ENCODE measurements around the gene CTBP2. TPM values are rescaled to one million over a fixed set of nuclear protein-coding genes. Genes with fewer than 3 reads are reported as not detected.

CTBP2 gene
- total RNA-seq, 3 donors from 2014 or later (not counting 1 experiment from before 2014, with no cell fraction given), result 120 to 179 (median 124) TPM

GRCh38 chr10:124987788-124988187 is 172.6 kb downstream of the CTBP2 start:
- Mint-ChIP-seq H3K4me1 (peaks cover 19 to 22% of the 10 kb centered on the region in 2 donors), H3K4me3 (no peak overlapping the region), H3K36me3 (peaks cover 13% of the 10 kb centered on the region), H3K27me3 (ENCODE audit: low read depth in 2 of 2) (no peaks in the 10 kb centered on the region), H3K9me3 (no peaks in the 10 kb centered on the region), H3K27ac (peak overlapping the region; percentile 9 to 17)
- peaks cover 79% of the 10 kb centered on the region for H3K36me3 ChIP-seq (ENCODE audit: control insufficient read depth, insufficient read depth, low read length)
- H3K9me3 ChIP-seq (ENCODE audit: control insufficient read depth, insufficient read depth, low read length), result no peaks in the 10 kb centered on the region
- WGBS (ENCODE audit: insufficient coverage), result 100% methylated on average over 1 of the region's 1 CpG
- no peaks in the 10 kb centered on the region for H3K27me3 ChIP-seq (ENCODE audit: control insufficient read depth, insufficient read depth, low read length)
- ATAC-seq (no peak), DNase-seq (no peak)
- no peak overlapping the region for H3K27ac ChIP-seq (ENCODE audit: low read length)
- no peak overlapping the region for H3K4me3 ChIP-seq (ENCODE audit: low read length)
- TF ChIP-seq CTCF (IDR thresholded peaks at IDR 0.05), result no peak
- intact Hi-C loops (cut with micrococcal nuclease), result no loop called here
- no peaks in the 10 kb centered on the region for H3K4me1 ChIP-seq (ENCODE audit: control insufficient read depth, insufficient read depth, low read length)

- Histone ChIP-seq H3K27ac (ENCODE audit: low read length) (no peak overlapping the region), H3K9me3 (ENCODE audit: control insufficient read depth, insufficient read depth, low read length) (no peaks in the 10 kb centered on the region), H3K4me1 (ENCODE audit: control insufficient read depth, insufficient read depth, low read length) (no peaks in the 10 kb centered on the region), H3K4me3 (ENCODE audit: low read length) (no peak overlapping the region), H3K27me3 (ENCODE audit: control insufficient read depth, insufficient read depth, low read length) (no peaks in the 10 kb centered on the region), H3K36me3 (ENCODE audit: control insufficient read depth, insufficient read depth, low read length) (peaks cover 66% of the 10 kb centered on the region)
- Mint-ChIP-seq H3K36me3 (peaks cover 13% of the 10 kb centered on the region), H3K27me3 (ENCODE audit: low read depth in 2 of 2) (no peaks in the 10 kb centered on the region), H3K4me1 (peaks cover 21 to 30% of the 10 kb centered on the region in 2 donors), H3K9me3 (no peaks in the 10 kb centered on the region), H3K27ac (peak overlapping the region; percentile 36 to 61), H3K4me3 (no peak overlapping the region)
- WGBS (ENCODE audit: insufficient coverage), result 92% methylated on average over 2 of the region's 5 CpGs
- DNase-seq (no peak), ATAC-seq (no peak)
- TF ChIP-seq CTCF (IDR thresholded peaks at IDR 0.05), result no peak
- intact Hi-C loops (cut with micrococcal nuclease), result no loop called here
These were observed 175.2 kb downstream of the CTBP2 start for GRCh38 chr10:124985162-124985561.

- no peak overlapping the region for H3K27ac ChIP-seq (ENCODE audit: low read length)
- no peaks in the 10 kb centered on the region for H3K27me3 ChIP-seq (ENCODE audit: control insufficient read depth, insufficient read depth, low read length)
- WGBS (ENCODE audit: insufficient coverage), result no CpG with 5 or more reads among the region's 1 CpG
- H3K4me3 ChIP-seq (ENCODE audit: low read length), result no peak overlapping the region
- peaks cover 65% of the 10 kb centered on the region for H3K36me3 ChIP-seq (ENCODE audit: control insufficient read depth, insufficient read depth, low read length)
- H3K4me1 Mint-ChIP-seq, result peaks cover 19 to 29% of the 10 kb centered on the region in 2 donors
- no peaks in the 10 kb centered on the region for H3K9me3 ChIP-seq (ENCODE audit: control insufficient read depth, insufficient read depth, low read length)
- H3K27ac Mint-ChIP-seq, result peak overlapping the region; percentile 35 to 61
- DNase-seq, result no peak
- no peak for ATAC-seq
- H3K4me1 ChIP-seq (ENCODE audit: control insufficient read depth, insufficient read depth, low read length), result no peaks in the 10 kb centered on the region
- no peaks in the 10 kb centered on the region for H3K9me3 Mint-ChIP-seq
- no peaks in the 10 kb centered on the region for H3K27me3 Mint-ChIP-seq (ENCODE audit: low read depth in 2 of 2)
- no peak overlapping the region for H3K4me3 Mint-ChIP-seq
- intact Hi-C loops (cut with micrococcal nuclease), result no loop called here
- peaks cover 11% of the 10 kb centered on the region for H3K36me3 Mint-ChIP-seq
- TF ChIP-seq CTCF (IDR thresholded peaks at IDR 0.05), result no peak
These were observed 176.0 kb downstream of the CTBP2 start for GRCh38 chr10:124984376-124984775.

- WGBS (ENCODE audit: insufficient coverage), result 77% methylated on average over 6 of the region's 6 CpGs
- ATAC-seq (peak in 1 of 3 donors; percentile 24), DNase-seq (no peak)
- no peak for TF ChIP-seq CTCF (IDR thresholded peaks at IDR 0.05)
- H3K27me3 Mint-ChIP-seq (ENCODE audit: low read depth in 2 of 2), result no peaks in the 10 kb centered on the region
- Histone ChIP-seq H3K36me3 (ENCODE audit: control insufficient read depth, insufficient read depth, low read length) (peaks cover 70% of the 10 kb centered on the region), H3K4me1 (ENCODE audit: control insufficient read depth, insufficient read depth, low read length) (no peaks in the 10 kb centered on the region), H3K27me3 (ENCODE audit: control insufficient read depth, insufficient read depth, low read length) (no peaks in the 10 kb centered on the region), H3K4me3 (ENCODE audit: low read length) (no peak overlapping the region), H3K27ac (ENCODE audit: low read length) (no peak overlapping the region), H3K9me3 (ENCODE audit: control insufficient read depth, insufficient read depth, low read length) (no peaks in the 10 kb centered on the region)
- H3K9me3 Mint-ChIP-seq, result no peaks in the 10 kb centered on the region
- intact Hi-C loops (cut with micrococcal nuclease), result no loop called here
- peak overlapping the region; percentile 43 to 61 for H3K27ac Mint-ChIP-seq
- no peak overlapping the region for H3K4me3 Mint-ChIP-seq
- H3K4me1 Mint-ChIP-seq, result peaks cover 22 to 33% of the 10 kb centered on the region in 2 donors
- peaks cover 8% of the 10 kb centered on the region for H3K36me3 Mint-ChIP-seq
These were observed 177.0 kb downstream of the CTBP2 start for GRCh38 chr10:124983321-124983720.

Measured in natural killer cell (primary cell).